GM19099 (cell line): ENCODE results near the gene PTPRN2.

Source experiments
- POLR2A ChIP-seq: IDR thresholded peaks from 3 replicates; pipeline ENCODE4 v1.6.1; 2011; ENCODE audit warnings: low read depth; ENCODE audit not compliant: insufficient read length; ENCODE audit errors: extremely low read depth

PTPRN2 gene

GRCh38 chr7:158535079-158535478 is 52.5 kb downstream of the PTPRN2 start:
- TF ChIP-seq POLR2A, result no peak

DNA sequence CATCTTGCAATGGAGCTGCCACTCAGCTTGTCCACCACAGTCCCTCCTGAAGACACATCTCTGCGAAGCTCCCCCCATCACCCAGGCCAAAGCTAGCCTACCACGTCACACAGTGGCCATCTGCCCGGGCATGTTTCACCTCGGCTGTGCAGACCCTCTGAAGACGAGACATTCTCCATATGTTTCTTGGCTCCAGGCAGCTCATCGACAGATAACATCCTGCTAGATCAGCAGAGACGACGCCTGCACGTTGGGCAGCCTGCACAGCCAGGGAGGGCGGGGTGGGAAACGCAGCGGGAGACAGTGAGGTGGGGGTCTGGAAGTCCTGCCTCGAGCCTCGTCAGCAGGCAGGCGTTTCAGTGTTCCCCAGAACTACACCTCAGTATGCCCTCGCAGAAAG is 53.0 kb downstream of the PTPRN2 start:
- no peak for TF ChIP-seq POLR2A

- TF ChIP-seq POLR2A, result no peak
Measured at GRCh38 chr7:158533386-158534133, 54.1 kb downstream of the PTPRN2 start.

GRCh38 chr7:158532093-158532627 is 55.5 kb downstream of the PTPRN2 start:
- no peak for TF ChIP-seq POLR2A

DNA sequence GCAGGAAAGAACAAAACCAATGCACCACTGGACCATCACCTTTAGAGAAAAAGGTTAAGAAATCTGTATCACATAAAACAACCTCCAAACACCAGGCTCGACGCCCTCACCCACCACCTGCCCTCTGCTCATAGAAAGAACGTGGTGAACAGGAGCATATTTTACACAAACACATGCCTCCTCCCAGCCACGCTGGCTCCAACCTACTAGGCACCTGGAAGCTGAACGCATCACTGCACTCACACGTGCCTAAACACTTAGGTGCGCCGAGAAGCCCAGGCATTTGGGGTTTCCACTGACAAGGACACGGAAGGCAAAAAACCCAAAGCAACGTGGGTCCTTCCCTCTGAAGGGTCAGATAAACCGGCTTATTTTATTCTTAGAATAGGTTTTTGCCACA is 56.0 kb downstream of the PTPRN2 start:
- no peak for TF ChIP-seq POLR2A

- no peak for TF ChIP-seq POLR2A
Measured at GRCh38 chr7:158530800-158531609, 56.6 kb downstream of the PTPRN2 start.

DNA sequence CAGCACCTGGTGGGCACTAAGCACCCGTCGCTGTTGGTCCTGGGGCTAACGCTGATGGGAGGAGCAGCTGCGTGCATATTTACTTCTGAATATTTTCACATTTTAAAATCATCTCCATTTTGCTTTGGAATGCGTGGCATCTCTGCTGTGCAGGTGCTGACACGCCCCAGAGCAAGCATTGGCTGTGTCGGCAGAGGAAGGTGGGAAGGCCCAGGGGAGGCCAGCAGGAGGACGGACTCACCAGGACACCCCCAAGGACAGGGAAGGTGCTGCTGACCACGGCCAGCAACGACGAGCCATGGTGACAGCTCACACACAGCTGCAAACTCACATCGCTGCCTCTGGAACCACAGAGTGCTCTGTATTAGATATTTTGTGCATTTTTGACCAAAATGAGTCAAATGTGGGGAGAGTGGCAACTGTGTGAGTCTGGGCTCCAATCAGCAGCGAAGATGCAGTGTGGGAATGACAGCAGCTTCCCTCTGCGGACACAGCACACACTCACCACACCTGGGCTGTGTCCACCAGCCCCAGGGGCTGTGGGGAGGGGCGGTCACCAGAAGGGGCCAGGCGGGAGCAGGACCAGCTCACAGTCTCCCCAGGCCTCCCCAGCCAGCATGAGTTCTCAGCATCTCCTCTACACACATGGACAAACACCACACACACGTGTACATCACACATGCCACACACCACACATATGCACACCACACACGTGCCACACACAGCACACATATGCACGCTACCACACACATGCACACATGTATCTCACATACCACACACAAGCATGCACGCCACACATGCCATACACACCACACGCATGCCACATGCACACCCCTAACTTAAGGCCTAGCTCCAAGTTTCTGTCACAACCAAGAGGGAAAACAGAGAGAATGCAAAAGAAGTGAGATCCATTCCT is 58.2 kb downstream of the PTPRN2 start:
- TF ChIP-seq POLR2A, result no peak

- no peak for TF ChIP-seq POLR2A
Measured at GRCh38 chr7:158527915-158528502, 59.6 kb downstream of the PTPRN2 start.

- no peak for TF ChIP-seq POLR2A
Measured at GRCh38 chr7:158527495-158527894, 60.1 kb downstream of the PTPRN2 start.

- TF ChIP-seq POLR2A, result no peak
Measured at GRCh38 chr7:158527038-158527437, 60.6 kb downstream of the PTPRN2 start.

- TF ChIP-seq POLR2A, result no peak
Measured at GRCh38 chr7:158526531-158526930, 61.1 kb downstream of the PTPRN2 start.

GRCh38 chr7:158525648-158526484 is 61.8 kb downstream of the PTPRN2 start:
- no peak for TF ChIP-seq POLR2A

- no peak for TF ChIP-seq POLR2A
Measured at GRCh38 chr7:158524749-158525635, 62.6 kb downstream of the PTPRN2 start.
